Heart right ventricle (tissue), 16 donors: Measurements from ENCODE around the gene NUAK2. TPM values are rescaled to one million over a fixed set of nuclear protein-coding genes. Genes with fewer than 3 reads are reported as not detected.

Experiments
- ATAC-seq, 8 donors: fragments of 200-7000 bp; cut with Tn5 transposase; one replicate each; pipeline ENCODE4 v1.9.1; 2020; ENCODE audit warnings: mild to moderate bottlenecking in 8 of 8, moderate library complexity in 8 of 8, moderate number of reproducible peaks in 1 of 8
- DNase-seq, 2 donors: peaks; one replicate each; pipeline ENCODE4 v3.0.0-alpha.2; 2020
- H3K27ac ChIP-seq, 10 donors: fragments of 200-600 bp; sonication (generic) in 2 of 10; one replicate each; pipeline versions ENCODE4 v1.5.0 to v1.8.0; 2020 to 2022; ENCODE audit warnings: mild to moderate bottlenecking in 3 of 10
- H3K27me3 ChIP-seq, 7 donors: fragments of 200-600 bp; one replicate each; pipeline ENCODE4 v1.8.0; 2021 to 2022; ENCODE audit warnings: mild to moderate bottlenecking in 2 of 7
- H3K36me3 ChIP-seq, 9 donors: fragments of 200-600 bp; sonication (generic) in 1 of 9; one replicate each; pipeline versions ENCODE4 v1.5.0 to v1.8.0; 2020 to 2022; ENCODE audit warnings: mild to moderate bottlenecking in 2 of 9
- H3K4me1 ChIP-seq, 9 donors: fragments of 200-600 bp; sonication (generic) in 1 of 9; one replicate each; pipeline versions ENCODE4 v1.5.0 to v1.8.0; 2020 to 2022; ENCODE audit warnings: mild to moderate bottlenecking in 4 of 9
- H3K4me3 ChIP-seq, 10 donors: fragments of 200-600 bp; sonication (generic) in 2 of 10; one replicate each; pipeline versions ENCODE4 v1.5.0 to v1.8.0; 2020 to 2022; ENCODE audit warnings: mild to moderate bottlenecking in 7 of 10, moderate library complexity in 2 of 10
- H3K9me3 ChIP-seq, 11 donors: fragments of 200-600 bp in 10 of 11; sonication (generic) in 2 of 11; one replicate each; pipeline versions ENCODE4 v1.5.0 to v1.8.0; 2013 to 2022; ENCODE audit warnings: mild to moderate bottlenecking in 2 of 11, control low read depth in 1 of 11, moderate library complexity in 1 of 11
- CTCF ChIP-seq, 9 donors: fragments of 200-600 bp; sonication (generic) in 2 of 9; IDR thresholded peaks; one replicate each; pipeline versions ENCODE4 v1.5.0 to v1.8.0; 2021 to 2022; ENCODE audit warnings: antibody characterized with exemption in 9 of 9, mild to moderate bottlenecking in 5 of 9, moderate library complexity in 1 of 9
- WGBS, 2 donors: extraction: QIAGEN DNeasy Blood & Tissue Kit; methylation state at CpG; one replicate each; pipeline ENCODE4 v1.1.7; 2013; ENCODE audit warnings: inconsistent platforms in 1 of 2; 5-methylcytosine and 5-hydroxymethylcytosine counted together
- intact Hi-C, 10 donors: fragments of 100-400 bp; cut with DNase I; formaldehyde crosslinking; loops; one replicate each; pipeline versions ENCODE4 v1.11.1 to v1.14.2; 2022
- polyA plus RNA-seq, 2 donors: library from polyadenylated mRNA; stranded (reverse); fragments of 200-250 nt; gene quantifications; one replicate each; pipeline ENCODE4 v1.2.3, GENCODE V29; 2013
- total RNA-seq, 10 donors: library from RNA; stranded (reverse); fragmentation: NEBNext Ultra II Directional in 3 of 10; extraction: Animal tissue kit (Norgen Biotek cat#: 25700) in 3 of 10; gene quantifications; one replicate each; pipeline versions ENCODE4 v1.2.1 to v1.2.4, GENCODE V29; 2021 to 2023
- donor health status: Arrhythmogenic right ventricular cardiomyopathy.
- donor health status: ischemic (EF 13 %, LVEDD 7.1; RV severe dilation, severe dysfunction).
- donor health status: healthy with polysubstance abuse.
- donor health status: DM: no; HTN: yes; CAD: no.
- donor health status: DM: no; HTN: no; CAD: no.
- donor health status: ischemic (EF 25% LVEDD 6.9; RV normal size, moderate dysfunction).
- donor health status: ischemic (EF 25% LVEDD 5.7; RV mildly dilated, moderate dysfunction).
- donor health status: healthy.
- donor health status: DM: yes; HTN: yes; CAD: no.
- donor health status: Ischemic cardiomyopathy.
- donor health status: ischemic (EF 35%, LVEDD 5.7; RV mildly dilated, moderate dysfunction).
- donor health status: nonischemic (EF 11% LVEDD 7.7; RV severe dilation, severe dysfunction).
- donor health status: DM: yes; HTN: yes; CAD: no.
- donor health status: PGD.
- donor health status: ischemic (EF 29% LVEDD 5.4; RV normal size, mild dysfunction).
- donor health status: nonischemic (EF 23%, LVEDD 6.1; RV moderate dilation, normal function).

Gene NUAK2
- total and polyA plus RNA-seq, 12 donors = 0.25 to 3.1 (median 0.50) TPM

- intact Hi-C loops = loop anchor here in 9 of 10 donors (5.0 to 10.0 kb wide), 10 partner anchors 46 to 451 kb away; partner anchors contain the start of genes RBBP5 (in 2 of the 9) and DSTYK (in 1 of the 9)
- DNase-seq = no peak
- no peaks in the 10 kb centered on the region for H3K9me3 ChIP-seq
- no peak for ATAC-seq
- 67 to 79% methylated on average over 7 of the region's 7 CpGs for WGBS, 2 donors
- no peak for TF ChIP-seq CTCF (IDR thresholded peaks at IDR 0.05)
- peaks cover 28 to 70% (median 61%) of the 10 kb centered on the region in 9 donors for H3K4me1 ChIP-seq
- H3K4me3 ChIP-seq = no peak overlapping the region
- no peaks in the 10 kb centered on the region for H3K36me3 ChIP-seq
- H3K27me3 ChIP-seq = no peaks in the 10 kb centered on the region
- H3K27ac ChIP-seq = no peak overlapping the region
These were observed 63.3 kb downstream of the NUAK2 start for GRCh38 chr1:205258261-205258691.

DNA sequence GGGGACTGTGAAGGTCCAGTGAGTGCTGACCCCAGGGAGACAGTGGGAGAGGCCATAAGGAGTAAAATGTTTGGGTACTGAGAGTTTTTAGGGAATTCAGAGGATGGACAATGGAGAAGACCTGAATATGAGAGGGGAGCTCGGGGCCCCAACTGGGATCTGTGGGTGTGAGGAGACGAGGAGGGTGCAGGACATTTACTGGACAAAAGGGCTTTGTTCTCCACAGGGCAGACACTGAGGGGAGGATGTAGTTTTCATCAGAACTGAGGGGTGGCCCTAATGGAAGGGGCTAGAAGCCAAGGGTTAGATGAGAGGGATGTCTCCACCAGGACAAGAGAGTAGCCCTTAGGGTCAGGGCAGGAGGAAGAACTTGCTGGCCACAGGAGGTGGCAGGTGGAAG is 63.8 kb downstream of the NUAK2 start:
- DNase-seq = no peak
- no peak overlapping the region for H3K4me3 ChIP-seq
- H3K36me3 ChIP-seq = no peaks in the 10 kb centered on the region
- H3K4me1 ChIP-seq = peaks cover 28 to 65% (median 56%) of the 10 kb centered on the region in 9 donors
- TF ChIP-seq CTCF (IDR thresholded peaks at IDR 0.05) = no peak
- H3K27ac ChIP-seq = no peak overlapping the region
- H3K27me3 ChIP-seq = no peaks in the 10 kb centered on the region
- no peak for ATAC-seq
- 70 to 80% methylated on average over 2 of the region's 2 CpGs for WGBS, 2 donors
- intact Hi-C loops = loop anchor here (2.0 to 10.0 kb wide), 13 partner anchors 29 to 450 kb away; partner anchors contain the start of genes RBBP5 (in 3 of the 10) and DSTYK (in 1 of the 10)
- H3K9me3 ChIP-seq = no peaks in the 10 kb centered on the region

DNA sequence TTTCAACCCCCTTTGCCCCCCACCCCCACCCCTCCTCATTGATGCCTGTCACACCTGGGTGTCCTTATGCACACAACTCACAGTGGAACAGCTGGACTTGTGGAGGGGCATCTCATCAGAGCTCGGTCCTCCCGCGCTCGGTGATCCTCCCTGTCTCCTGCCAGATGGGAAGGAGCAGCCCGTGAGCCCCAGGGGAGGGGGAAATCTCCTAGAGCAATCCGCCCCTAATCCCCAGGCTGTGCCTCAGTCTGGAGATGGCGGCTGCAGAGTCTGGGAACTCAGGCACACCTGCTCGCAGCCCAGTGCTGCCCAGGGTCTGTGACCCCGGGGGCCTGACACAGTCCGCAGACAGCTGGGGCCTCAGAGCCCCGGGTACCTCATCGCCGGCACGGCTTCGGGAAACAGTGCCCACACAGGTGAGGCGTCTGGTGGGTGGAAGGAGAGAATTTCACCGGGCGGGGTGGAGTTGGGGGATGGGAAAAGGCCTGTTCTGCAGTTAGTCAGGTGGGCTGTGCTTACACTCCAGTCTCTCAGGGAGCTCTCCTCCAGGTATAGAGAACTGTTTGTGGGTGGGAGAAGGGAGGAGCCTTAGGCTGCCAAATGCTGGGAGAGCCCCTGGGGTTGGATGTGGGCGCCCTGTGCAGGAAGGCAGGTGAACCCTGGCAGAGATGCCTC is 64.5 kb downstream of the NUAK2 start:
- H3K4me1 ChIP-seq = peaks cover 28 to 59% (median 50%) of the 10 kb centered on the region in 9 donors
- WGBS, 2 donors = 93 to 94% methylated on average over 19 of the region's 19 CpGs
- no peak for TF ChIP-seq CTCF (IDR thresholded peaks at IDR 0.05)
- H3K9me3 ChIP-seq = no peaks in the 10 kb centered on the region
- H3K27ac ChIP-seq = no peak overlapping the region
- no peaks in the 10 kb centered on the region for H3K27me3 ChIP-seq
- ATAC-seq = no peak
- DNase-seq = no peak
- intact Hi-C loops = loop anchor here (1.0 to 10.0 kb wide), 15 partner anchors 28 to 450 kb away; partner anchors contain the start of genes RBBP5 (in 3 of the 10) and DSTYK (in 1 of the 10)
- no peak overlapping the region for H3K4me3 ChIP-seq
- H3K36me3 ChIP-seq = no peaks in the 10 kb centered on the region

- Histone ChIP-seq H3K27me3 (no peaks in the 10 kb centered on the region), H3K9me3 (no peaks in the 10 kb centered on the region), H3K36me3 (no peaks in the 10 kb centered on the region), H3K4me1 (peaks cover 28 to 49% (median 40%) of the 10 kb centered on the region in 9 donors), H3K27ac (peak overlapping the region in 4 of 10 donors; percentile 6 to 45 (median 15)), H3K4me3 (no peak overlapping the region)
- peak; percentile 90 to 91 for DNase-seq
- peak; percentile 92 to 99 (median 95) for TF ChIP-seq CTCF (IDR thresholded peaks at IDR 0.05)
- intact Hi-C loops = loop anchor here (1.0 to 10.0 kb wide), 15 partner anchors 27 to 449 kb away; partner anchors contain the start of genes RBBP5 (in 3 of the 10) and DSTYK (in 1 of the 10)
- WGBS, 2 donors = 25 to 31% methylated on average over 8 of the region's 8 CpGs
- peak; percentile 86 to 94 (median 92) for ATAC-seq
These were observed 65.4 kb downstream of the NUAK2 start for GRCh38 chr1:205255941-205256780.
